Measurements from ENCODE around the gene CEP170.

CEP170 gene

GRCh38 chr1:243255791-243256512 lies 871 bp upstream of the CEP170 start, which contains the start of gene SDCCAG8:
TSS of gene SDCCAG8 (plus strand) at chr1:243256041. CDS start at chr1:243256174, 133 bp downstream.
- Histone ChIP-seq H3K4me1 (ENCODE audit: control insufficient read depth, low read length) (peaks cover 33% of the 10 kb centered on the region), H3K9me3 (ENCODE audit: control insufficient read depth, insufficient read depth, low read length) (no peaks in the 10 kb centered on the region), H3K4me3 (ENCODE audit: low read length) (peak within 1 kb of the TSS; percentile 97), H3K4me2 (ENCODE audit: low read length) (peak within 1 kb of the TSS; percentile 78), H3F3A (ENCODE audit: control insufficient read depth, insufficient read depth) (no peaks in the 10 kb centered on the region; the same call in 1 of the 2 replicates), H3K27ac (ENCODE audit: low read depth, low read length) (peak within 1 kb of the TSS; percentile 83), H3K27me3 (ENCODE audit: control insufficient read depth, low read length) (no peaks in the 10 kb centered on the region), H3K79me2 (ENCODE audit: control insufficient read depth, low read length) (peaks cover 82% of the 10 kb centered on the region), H3K9me2 (replicated peaks; ENCODE audit: control insufficient read depth, low read length) (no peaks in the 10 kb centered on the region), H3K36me3 (ENCODE audit: control insufficient read depth, low read length) (0 out of 2 replicates have a peak, but pooled peaks cover 2% of the 10 kb centered on the region), H4K20me1 (ENCODE audit: control insufficient read depth, insufficient read depth, low read depth, low read length) (no peaks in the 10 kb centered on the region)
- no peak for TF ChIP-seq EZH2phosphoT487 (IDR thresholded peaks at IDR 0.05; ENCODE audit: borderline replicate concordance, low read length)
- TF ChIP-seq CTCF (IDR thresholded peaks at IDR 0.05; ENCODE audit: low read depth, low read length, poor library complexity, severe bottlenecking) = no peak

GRCh38 chr1:243254233-243254926 lies 701 bp downstream of the CEP170 start:
- Histone ChIP-seq H4K20me1 (ENCODE audit: control insufficient read depth, insufficient read depth, low read depth, low read length) (no peaks in the 10 kb centered on the region), H3K79me2 (ENCODE audit: control insufficient read depth, low read length) (peaks cover 89% of the 10 kb centered on the region), H3K4me1 (ENCODE audit: control insufficient read depth, low read length) (peaks cover 36% of the 10 kb centered on the region), H3F3A (ENCODE audit: control insufficient read depth, insufficient read depth) (no peaks in the 10 kb centered on the region; the same call in 1 of the 2 replicates), H3K27me3 (ENCODE audit: control insufficient read depth, low read length) (no peaks in the 10 kb centered on the region), H3K36me3 (ENCODE audit: control insufficient read depth, low read length) (0 out of 2 replicates have a peak, but pooled peaks cover 2% of the 10 kb centered on the region), H3K9me2 (replicated peaks; ENCODE audit: control insufficient read depth, low read length) (no peaks in the 10 kb centered on the region), H3K9me3 (ENCODE audit: control insufficient read depth, insufficient read depth, low read length) (no peaks in the 10 kb centered on the region), H3K4me2 (ENCODE audit: low read length) (peak overlapping the region; percentile 78), H3K27ac (ENCODE audit: low read depth, low read length) (peak overlapping the region; percentile 83), H3K4me3 (ENCODE audit: low read length) (peak overlapping the region; percentile 97)
- TF ChIP-seq CTCF (IDR thresholded peaks at IDR 0.05; ENCODE audit: low read depth, low read length, poor library complexity, severe bottlenecking) (no peak), EZH2phosphoT487 (IDR thresholded peaks at IDR 0.05; ENCODE audit: borderline replicate concordance, low read length) (no peak)

- no peaks in the 10 kb centered on the region for H4K20me1 ChIP-seq (ENCODE audit: control insufficient read depth, insufficient read depth, low read depth, low read length)
- no peaks in the 10 kb centered on the region for H3K9me3 ChIP-seq (ENCODE audit: control insufficient read depth, insufficient read depth, low read length)
- TF ChIP-seq EZH2phosphoT487 (IDR thresholded peaks at IDR 0.05; ENCODE audit: borderline replicate concordance, low read length) (no peak), CTCF (IDR thresholded peaks at IDR 0.05; ENCODE audit: low read depth, low read length, poor library complexity, severe bottlenecking) (no peak)
- H3K4me2 ChIP-seq (ENCODE audit: low read length) = peak overlapping the region; percentile 78
- H3K27ac ChIP-seq (ENCODE audit: low read depth, low read length) = peak overlapping the region; percentile 83; the same call in 1 of the 2 replicates
- H3K79me2 ChIP-seq (ENCODE audit: control insufficient read depth, low read length) = peaks cover 88% of the 10 kb centered on the region
- no peaks in the 10 kb centered on the region for H3K9me2 ChIP-seq (replicated peaks; ENCODE audit: control insufficient read depth, low read length)
- peak overlapping the region; percentile 97 for H3K4me3 ChIP-seq (ENCODE audit: low read length)
- H3K36me3 ChIP-seq (ENCODE audit: control insufficient read depth, low read length) = 0 out of 2 replicates have a peak, but pooled peaks cover 2% of the 10 kb centered on the region
- H3K4me1 ChIP-seq (ENCODE audit: control insufficient read depth, low read length) = peaks cover 36% of the 10 kb centered on the region
- H3K27me3 ChIP-seq (ENCODE audit: control insufficient read depth, low read length) = no peaks in the 10 kb centered on the region
- H3F3A ChIP-seq (ENCODE audit: control insufficient read depth, insufficient read depth) = no peaks in the 10 kb centered on the region; the same call in 1 of the 2 replicates
Observed at GRCh38 chr1:243253926-243254232, 1.2 kb downstream of the CEP170 start.

All from DOHH2 (cell line).